ENCODE measurements around the gene DGKQ.

Gene DGKQ, protein sequence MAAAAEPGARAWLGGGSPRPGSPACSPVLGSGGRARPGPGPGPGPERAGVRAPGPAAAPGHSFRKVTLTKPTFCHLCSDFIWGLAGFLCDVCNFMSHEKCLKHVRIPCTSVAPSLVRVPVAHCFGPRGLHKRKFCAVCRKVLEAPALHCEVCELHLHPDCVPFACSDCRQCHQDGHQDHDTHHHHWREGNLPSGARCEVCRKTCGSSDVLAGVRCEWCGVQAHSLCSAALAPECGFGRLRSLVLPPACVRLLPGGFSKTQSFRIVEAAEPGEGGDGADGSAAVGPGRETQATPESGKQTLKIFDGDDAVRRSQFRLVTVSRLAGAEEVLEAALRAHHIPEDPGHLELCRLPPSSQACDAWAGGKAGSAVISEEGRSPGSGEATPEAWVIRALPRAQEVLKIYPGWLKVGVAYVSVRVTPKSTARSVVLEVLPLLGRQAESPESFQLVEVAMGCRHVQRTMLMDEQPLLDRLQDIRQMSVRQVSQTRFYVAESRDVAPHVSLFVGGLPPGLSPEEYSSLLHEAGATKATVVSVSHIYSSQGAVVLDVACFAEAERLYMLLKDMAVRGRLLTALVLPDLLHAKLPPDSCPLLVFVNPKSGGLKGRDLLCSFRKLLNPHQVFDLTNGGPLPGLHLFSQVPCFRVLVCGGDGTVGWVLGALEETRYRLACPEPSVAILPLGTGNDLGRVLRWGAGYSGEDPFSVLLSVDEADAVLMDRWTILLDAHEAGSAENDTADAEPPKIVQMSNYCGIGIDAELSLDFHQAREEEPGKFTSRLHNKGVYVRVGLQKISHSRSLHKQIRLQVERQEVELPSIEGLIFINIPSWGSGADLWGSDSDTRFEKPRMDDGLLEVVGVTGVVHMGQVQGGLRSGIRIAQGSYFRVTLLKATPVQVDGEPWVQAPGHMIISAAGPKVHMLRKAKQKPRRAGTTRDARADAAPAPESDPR

DNA sequence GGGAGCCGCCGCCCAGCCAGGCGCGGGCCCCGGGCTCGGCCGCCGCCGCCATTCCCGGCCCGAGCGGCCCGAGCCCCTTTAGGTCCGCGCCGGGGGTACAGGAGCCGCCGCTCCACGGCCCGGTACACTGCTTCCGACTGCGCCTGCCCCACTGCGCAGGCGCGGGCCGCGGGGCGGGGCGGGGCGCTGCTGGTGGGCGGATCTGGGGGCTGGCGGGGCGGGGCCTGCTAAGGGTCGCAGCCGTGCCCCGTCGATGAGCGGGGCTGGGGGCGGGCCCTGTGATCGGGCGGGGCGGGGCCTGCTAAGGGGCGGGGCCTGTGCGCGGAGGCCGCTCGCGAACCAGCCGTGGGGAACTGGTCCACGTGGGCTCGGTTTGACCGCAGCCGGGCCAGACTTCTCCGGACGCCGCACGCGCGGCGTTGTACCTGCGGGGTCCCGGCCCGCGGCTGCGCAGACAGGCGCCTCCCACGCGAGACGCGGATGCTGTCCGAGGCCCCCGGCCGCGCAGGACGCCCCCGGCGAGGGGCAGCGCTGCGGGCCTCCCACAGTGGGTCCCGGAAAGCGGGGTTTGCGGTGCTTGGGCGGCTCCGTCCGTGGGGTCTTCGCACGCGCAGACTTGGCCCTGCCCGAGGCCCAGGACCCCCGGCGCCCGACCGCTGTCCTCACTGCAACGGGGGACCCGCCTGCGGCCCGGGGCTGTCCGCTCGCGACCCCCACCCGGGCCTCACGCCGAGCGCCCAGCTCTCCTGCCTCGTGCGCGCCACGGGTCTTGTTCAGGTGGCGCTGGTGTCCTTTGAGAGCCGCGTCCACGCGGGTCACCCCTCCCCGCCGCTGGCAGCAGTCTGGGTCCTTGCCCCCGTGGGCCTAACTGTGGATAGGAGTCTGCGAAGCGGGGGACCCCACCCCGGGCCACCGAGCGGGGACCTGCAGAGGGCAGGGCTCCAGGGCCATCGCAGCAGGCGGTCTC, at the start of gene DGKQ:
TSS of gene DGKQ (minus strand) at position 139 of the 967 bp plus-strand sequence. CDS start at position 52, 87 bp downstream.
- DNase-seq, result peak; percentile 87

DNA sequence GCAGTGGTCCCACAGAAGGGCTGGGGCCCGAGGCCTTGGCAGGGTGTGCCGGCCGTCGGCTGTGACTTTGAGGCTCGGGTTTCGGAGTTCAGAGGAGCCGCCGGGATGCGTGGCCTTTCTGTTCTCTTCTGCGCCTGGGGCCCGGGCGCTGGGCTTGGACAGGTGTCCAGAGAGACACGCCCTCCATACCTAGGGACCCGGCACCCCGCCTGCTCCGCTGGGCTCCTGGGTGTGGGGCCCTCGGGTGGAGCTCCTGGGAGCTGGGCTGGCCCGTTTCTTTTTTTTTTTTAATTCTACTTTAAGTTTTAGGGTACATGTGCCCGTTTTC, 49.3 kb upstream of the DGKQ start:
- no peak for DNase-seq

DNA sequence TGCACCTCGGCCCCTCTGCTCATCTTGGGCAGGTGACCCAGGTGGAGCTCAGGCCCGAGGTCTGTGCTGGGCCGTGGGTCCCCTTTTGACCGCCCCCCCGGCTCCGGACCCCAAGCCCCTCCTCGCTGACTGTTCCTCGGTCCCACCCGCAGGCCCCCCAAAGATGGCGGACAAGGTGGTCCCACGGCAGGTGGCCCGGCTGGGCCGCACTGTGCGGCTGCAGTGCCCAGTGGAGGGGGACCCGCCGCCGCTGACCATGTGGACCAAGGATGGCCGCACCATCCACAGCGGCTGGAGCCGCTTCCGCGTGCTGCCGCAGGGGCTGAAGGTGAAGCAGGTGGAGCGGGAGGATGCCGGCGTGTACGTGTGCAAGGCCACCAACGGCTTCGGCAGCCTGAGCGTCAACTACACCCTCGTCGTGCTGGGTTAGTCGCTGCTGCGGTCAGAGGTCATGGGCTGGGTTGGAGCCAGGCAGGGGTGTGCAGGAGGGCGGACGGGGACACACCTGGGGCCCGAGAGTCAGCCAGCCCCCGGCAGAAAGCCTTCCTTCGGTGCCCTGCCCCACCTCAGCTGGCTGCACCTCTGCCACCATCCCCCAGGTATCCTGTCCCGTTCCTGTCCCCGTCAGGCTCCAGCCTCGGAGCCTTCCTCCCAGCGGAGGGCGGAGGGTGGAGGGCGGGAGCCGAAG, 48.8 kb upstream of the DGKQ start:
- no peak for DNase-seq

DNA sequence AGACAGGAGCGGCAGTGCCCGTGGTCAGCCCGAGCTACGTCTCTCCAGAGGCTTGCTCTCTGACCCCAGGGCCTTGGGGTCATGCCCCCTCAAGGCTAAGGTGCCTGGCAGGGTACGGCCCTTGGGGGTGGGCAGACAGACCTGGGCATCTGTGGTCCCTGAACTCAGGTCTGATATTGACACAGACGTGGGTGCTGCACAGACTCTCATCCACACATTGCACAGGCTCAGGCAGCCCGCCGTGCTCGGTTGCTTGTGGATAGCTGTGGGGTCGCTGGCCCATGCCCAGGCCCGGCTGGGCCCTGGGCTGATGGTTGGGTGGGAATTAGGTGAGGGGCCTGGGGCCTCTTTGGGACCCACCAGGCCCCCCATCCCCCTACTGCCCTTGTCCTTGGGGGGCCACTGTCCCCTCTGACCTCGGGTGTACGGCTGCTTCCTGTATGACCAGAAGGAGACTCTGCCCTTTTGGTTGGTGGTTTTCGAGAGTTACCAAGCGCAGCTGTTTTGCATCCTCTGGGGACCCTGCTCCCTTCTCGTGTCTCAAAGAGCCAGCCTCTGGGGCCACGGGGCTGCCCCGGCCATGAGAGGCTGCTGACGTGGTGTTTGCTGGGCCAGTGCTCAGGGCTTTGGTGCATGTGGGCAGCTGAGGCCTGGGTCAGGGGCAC, 48.1 kb upstream of the DGKQ start:
- DNase-seq, result no peak

DNA sequence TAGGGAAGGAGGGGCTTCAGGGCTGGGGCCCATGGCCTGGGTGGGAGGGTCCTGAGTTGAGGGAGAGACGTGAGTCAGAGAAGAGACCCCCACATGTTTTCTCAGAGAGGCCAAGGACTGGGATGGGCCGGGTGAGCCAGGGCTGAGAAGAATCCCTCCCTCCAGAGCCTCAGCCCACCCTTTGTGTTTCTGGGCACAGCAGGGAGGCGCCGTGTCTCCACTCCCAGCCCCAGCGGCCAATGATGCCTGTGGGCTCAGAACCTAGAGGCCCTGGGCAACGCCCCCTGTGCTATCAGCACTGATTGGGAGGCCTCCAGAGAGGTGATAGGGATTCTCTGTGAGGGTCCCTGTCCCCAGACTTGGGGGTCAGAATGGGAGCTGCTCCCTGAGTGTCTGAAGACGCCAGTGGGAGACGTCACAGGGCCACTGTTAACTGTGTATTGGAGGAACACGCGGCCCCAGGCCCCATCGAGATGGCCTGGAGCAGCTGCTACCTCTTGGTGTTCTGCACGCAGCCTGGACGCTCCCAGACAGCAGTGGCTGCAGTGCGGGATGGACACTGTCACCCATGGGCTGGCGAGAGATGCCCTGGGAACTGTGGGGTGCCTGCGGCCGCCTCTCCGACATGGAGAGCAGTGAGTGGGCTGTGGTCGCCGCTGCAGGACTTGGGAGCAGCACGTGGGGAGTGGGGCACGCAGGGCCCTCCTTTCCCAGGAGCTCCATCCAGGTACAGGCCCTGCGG, 46.5 kb upstream of the DGKQ start:
- no peak for DNase-seq

DNA sequence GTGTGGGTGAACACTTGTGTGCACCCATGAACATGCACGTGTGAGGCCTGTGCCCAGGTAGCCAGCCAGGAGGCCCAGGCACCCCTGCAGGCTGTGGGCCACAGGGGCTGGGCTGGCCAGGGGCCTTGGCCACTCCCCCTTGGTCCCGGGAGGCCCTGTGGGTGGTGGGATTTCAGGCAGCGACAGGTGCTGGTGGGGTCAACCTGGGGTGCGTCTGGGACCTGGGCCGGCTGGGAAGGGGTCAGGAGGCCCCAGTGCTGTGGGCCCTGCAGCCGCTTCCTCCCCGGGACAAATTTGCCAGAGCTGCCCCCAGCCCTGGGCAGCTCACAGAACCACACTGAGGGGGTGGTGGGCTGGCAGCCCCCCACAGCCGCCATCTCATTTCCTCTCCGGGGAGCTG, 46.0 kb upstream of the DGKQ start:
- DNase-seq, result no peak

DNA sequence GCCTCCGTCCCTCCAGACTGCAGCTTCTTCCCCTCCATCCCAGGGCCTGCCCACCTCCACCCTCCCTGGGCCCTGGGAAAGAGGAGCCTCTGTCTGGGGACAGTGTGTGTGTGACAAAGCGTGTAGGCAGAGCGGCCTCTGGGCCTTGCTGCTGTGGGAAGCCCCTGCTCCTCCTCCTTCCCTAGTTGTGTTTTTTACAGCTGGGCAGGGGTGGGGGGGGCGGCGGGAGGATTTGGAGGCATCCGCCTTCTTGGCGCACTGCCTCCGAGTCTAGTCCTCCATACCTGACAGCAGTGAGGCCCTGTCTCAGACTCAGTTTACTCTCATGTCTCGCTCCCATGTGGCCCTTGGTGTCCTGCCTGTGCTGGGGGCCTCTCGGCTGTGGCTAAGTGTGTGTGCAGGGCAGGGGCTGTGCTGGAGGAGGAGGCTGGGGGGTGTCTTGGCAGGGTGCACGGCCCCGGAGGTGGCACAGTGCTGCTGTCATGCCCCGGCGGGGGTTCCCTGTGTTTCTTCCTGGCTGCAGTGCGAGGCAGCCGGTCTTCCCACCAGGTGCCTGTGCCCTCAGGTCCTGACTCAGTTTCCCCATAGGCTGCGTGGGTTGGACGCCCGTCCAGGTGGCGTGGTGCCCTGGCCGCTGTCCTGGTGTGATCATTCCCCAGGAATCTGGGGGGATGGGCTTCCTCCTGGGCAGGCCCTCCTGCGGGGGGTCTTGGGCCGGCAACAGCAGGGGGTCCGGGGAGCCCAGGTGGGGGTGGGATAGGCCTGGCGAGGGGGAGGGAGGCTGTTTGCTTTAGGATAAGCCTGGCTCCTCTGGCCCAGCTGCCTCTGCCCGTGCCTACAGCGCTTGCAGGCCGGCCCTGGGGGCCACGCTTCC, 45.0 kb upstream of the DGKQ start:
- no peak for DNase-seq

DNA sequence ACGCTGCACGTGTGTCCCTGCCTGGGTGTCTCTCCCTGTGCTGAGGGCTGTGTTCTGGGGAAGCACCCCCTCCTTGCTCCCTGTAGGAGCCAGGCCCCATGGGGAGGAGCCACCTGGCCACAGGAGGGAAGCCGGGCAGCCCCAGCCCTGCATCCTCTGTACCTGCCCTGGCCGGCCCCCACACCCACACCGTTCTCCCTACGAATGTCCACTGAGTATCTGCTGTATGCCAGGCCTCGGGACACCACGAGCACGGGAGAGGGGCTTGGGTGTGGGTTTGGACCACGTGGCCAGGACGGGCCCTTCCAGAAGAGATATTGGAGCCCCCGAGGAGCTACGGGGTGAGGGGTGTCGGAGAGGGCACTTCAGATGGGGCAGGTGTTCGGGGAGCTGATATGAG, 44.3 kb upstream of the DGKQ start:
- no peak for DNase-seq

DNA sequence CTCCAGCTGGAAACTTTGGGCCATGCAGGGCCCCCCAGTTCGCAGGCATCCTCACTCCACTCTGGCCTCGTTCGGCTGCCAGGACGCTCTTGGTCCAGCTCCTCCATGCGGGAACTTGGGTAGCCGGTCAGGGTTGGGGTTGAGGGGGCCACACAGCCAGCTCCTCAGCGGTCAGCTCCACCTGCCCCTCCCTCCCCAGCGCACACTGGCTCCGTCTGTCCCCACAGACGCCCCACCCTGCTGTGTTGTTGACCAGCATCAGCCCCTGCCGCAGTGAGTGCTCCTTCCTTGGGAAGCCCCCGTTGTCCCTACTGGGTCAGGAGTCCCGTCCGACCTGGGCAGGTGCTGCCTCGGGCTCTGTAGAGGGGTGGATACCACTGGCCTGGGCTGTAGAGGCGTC, 43.8 kb upstream of the DGKQ start:
- DNase-seq, result no peak

DNA sequence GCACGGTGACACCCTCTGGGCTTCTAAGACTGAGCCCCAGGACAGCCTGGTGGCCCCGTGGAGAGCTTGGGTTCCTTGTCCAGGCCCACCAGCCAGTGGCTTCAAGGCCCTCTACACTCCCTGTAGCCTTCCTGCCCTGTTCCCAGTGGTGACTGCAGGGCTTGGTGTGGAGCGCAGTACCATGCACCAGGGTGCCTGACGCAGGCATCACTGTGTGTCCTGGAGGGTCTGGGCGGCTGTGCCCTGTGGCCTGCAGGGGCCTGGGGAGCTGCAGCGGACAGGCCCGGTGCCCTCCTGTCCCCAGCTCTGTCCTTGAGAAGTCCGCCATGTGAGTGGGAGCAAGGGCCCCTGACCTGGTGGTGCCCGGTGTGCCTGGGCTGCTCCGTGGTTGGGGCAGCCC, 42.4 kb upstream of the DGKQ start:
- no peak for DNase-seq

DNA sequence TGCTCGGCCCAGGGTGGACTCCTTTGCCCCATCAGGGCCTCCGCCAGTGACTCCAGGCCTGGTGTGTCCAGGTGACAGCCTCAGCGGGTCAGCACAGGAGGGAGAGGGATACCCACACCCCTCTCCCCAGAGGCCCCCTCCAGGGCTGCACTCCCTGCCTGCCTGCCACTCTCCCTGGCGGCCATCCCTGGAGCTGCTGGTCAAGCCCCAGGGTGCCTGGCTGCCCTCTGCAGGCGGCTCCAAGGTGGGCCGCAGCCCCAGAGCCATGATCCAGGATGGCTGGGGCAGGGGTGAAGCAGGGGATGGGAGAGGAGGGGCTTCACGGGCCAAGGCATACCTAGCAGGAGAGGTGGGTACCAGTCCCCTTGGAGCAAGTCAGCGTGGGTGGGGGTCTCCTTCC, 41.8 kb upstream of the DGKQ start:
- DNase-seq, result no peak

DNA sequence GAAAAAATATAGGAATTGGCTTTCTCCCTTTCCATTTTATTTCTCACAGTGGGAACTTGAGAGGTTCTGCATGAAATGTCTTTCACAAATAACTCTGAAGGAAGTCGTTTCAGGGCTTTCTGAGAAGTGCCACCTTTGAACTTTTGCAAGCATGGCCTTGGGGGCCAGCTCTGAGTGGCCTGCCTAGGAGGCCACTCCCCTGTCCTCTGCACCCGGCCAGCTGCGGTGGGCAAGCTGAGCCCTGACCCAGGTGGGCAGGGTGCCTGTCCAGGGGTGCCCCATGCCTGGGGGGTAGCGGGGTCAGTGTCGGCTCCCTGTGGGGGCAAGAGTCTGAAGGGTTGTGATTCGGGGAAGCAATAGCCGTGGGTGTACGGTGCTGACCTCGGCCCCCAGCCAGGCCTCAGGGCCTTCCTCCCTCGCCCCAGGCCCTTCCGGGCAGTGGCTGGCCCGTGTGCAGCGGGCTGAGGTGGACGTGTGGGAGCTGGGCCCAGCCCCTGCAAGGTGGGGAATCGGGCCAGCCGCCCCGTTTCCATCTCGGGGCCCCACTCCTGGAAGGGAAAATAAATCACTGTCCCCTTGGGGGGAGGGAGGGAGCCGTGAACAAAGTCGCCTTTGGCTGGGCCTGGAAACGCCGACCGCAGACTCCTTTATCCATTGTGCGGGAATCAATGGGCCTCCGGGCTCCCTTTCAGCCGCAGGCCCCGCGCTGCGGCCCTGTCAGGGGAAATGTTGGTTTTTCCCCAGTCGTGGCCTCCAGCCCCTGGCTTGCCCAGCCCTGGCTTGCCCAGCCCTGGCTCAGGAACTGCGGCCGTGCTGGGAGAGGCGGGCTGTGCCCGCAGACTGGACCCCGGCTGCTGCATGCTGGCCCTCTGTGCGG, 41.2 kb upstream of the DGKQ start:
- no peak for DNase-seq

DNA sequence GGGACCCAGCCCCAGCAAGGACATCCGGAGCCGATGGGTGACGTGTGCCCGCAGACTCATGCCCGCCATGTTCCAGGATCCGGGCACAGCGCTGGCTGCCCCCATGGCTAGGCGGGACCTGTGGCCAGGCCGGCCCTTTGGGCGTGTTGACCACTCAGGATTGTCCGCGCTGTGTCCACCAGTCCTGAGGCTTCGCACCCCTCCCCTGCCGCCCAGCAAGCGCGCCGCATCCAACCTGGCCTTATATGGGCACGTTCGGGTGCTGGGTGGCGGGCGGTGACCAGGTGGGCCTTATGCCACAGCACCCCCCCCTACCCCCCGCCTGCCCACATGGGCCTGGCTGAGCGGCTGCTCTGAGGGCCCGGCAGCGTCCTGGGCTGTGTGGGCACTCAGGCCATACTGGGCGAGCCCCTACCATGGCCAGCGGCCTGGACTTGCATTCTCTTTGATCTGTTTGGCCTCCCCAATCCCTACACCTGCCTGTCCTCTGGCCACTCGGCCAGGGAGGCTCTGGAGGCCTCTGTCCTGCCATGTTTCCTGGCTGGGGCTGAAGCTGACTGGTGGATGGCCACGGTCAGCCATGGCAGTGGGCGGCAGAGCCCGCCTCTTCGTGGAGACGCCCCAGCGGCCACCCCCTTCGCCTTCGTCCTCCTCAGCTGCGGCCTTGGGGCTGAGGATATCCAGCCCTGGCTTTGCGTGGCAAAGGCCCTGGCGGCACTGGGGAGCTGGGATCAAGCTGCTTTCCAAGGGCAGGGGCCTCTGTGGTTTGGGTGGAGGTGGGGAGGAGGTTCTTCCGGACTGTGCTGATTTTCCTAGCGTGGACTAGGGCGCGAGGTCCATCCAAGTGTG, 40.1 kb upstream of the DGKQ start:
- no peak for DNase-seq

DNA sequence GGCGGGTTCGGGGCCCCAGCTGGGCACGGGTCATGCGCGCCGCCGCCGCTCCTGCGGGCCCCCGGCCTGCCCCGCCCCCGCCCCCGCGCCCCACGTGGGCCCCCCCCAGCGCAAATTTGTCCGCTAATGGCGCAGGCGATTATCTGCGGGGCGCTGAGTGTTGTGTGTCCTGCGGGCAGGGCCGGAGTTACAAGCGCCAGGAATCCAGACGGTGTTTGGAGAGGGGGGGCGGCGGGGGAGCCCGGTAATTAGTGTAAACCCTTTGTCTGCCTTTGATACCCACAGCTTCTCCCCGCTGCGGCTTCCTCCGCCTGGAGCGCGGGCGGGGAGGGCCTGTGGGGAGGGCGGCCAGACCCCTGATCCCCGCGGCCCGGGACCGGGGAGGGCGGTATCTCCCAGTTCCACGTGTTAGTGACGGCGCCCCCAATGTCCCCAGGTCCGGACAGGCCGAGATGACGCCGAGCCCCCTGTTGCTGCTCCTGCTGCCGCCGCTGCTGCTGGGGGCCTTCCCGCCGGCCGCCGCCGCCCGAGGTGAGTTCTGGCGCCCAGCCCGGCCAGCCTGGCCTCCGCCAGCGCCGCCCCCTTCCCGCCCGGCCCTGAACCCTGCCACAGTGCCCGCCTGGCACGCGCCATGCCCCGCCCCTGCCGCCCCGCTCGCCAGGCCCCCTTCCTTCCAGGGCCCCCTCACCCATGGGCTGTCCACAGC, 38.8 kb upstream of the DGKQ start:
- DNase-seq, result peak; percentile 36

DNA sequence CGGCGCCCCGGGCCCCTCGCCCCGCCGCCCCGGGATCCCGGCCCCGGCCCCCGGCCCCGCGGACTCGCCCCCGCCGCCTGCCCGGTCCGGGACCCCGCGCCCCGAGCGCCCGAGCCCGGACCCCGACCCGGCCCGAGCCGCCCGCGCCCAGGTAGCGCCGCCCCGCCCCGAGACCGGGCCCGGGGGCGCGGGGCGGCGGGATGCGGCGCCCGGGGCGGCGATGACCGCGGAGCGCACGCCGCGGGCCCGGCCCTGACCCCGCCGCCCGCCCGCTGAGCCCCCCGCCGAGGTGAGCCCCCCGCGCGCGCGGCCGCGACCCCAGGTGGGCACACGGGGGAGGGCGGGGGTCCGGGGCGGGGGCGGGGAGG, 38.3 kb upstream of the DGKQ start:
- DNase-seq, result no peak

DNA sequence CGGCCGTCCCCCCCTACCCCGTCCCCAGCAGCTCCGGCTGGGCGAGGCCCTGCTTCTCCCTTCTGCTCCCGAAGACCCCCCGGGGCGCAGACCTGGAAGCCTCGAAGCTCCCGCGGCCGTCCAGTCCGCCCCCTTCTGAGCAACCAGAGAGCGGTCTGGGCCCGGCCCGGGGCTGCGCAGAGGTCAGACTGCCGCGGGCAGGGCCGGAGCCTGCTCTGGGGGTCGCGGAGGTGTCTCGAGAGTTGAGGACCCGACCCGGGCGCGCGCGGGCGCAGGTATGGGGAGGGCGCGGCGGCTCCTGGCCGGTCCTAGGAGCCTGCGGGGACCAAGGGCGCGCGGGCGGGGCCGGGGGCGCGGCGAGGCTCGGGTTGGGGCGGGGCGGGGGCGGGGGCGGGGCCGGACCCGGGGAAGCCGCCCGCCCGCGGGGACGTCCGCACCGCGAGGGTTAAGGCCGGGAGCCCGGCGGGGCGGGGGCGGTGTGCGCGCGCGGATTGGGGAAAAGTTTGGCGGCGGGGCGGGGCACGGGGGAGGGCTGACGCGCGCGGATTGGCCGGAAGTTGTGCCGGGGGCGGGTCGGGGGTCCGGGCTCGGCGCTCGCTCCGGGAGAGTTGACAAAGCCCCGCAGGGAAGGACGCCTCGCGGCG, 37.8 kb upstream of the DGKQ start, which contains the start of gene FGFRL1:
TSS of gene FGFRL1 (plus strand) at position 605 of the 644 bp plus-strand sequence. CDS start 860 bp downstream, outside the sequence.
- peak; percentile 91 for DNase-seq
